D341Med (cell line): ENCODE measurements around the gene MYCBP2.
"Not testable (repeated sequence)": the region's sequence is repeated elsewhere in the genome, so short reads cannot be mapped to it uniquely, and the experiment has no call there.

Experiments
- DNase-seq: peaks from one replicate; pipeline ENCODE4 v3.0.0; 2012; ENCODE audit warnings: low spot score

Gene MYCBP2

DNA sequence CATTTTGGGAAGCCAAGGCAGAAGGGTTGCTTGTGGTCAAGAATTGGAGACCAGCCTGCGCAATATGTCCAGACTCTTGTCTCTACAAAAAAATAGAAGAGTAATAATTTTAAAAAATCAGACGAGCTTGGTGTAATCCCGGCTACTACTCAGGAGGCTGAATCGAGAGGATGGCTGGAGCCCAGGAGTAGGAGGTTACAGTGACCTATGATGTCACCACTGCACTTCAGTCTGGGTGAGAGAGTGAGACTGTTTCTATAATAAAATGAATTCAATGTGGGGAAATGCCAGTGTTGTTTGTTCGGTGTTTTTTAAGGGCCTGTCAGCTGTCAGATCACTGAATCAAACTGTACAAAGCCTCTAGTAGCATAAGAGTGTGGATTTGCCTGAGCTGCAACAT, 298.7 kb downstream of the MYCBP2 start:
- DNase-seq, result no peak

DNA sequence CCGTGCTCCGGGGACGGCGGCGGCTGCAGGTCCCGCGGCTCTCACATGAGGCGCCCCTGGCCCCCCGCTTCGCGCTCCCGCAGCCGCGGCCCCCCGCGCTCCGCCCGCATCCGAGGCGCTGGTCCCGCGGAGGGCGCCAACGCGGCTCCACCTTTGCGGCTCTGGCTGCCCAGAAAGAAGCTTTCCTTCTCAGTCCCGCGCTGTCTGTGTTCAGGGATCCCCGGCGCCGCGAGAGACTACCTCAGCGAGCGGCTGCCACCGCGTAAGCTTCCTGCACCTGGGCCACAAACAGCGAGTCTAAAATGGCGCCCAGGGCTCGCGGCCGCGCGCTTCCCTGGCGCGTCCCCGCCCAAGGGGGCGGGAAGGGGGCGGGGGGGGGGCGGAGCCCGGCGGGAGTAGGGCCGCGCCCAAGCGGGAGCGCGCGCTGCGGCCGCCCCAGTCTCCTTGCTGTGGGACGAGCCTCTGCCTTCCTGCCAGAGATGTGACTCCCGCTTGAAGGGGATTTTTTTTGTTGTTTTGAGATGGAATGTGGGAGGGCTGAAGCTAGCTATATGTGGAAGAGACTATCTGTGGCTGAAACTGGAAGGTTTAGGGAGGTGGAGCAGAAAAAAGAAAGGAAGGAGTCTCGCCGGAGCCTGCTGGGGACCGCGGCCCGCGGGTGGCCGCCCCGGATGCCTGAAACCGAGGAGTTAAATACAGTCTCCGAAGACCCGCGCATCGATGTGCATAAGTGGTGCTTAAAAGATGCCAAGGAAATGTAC, 299.9 kb downstream of the MYCBP2 start, which contains the start of gene FBXL3:
FBXL3 (minus strand) TSS at position 299 of the 761 bp plus-strand sequence. CDS start 5,299 bp downstream, outside the sequence.
- DNase-seq, result peak; percentile 97

DNA sequence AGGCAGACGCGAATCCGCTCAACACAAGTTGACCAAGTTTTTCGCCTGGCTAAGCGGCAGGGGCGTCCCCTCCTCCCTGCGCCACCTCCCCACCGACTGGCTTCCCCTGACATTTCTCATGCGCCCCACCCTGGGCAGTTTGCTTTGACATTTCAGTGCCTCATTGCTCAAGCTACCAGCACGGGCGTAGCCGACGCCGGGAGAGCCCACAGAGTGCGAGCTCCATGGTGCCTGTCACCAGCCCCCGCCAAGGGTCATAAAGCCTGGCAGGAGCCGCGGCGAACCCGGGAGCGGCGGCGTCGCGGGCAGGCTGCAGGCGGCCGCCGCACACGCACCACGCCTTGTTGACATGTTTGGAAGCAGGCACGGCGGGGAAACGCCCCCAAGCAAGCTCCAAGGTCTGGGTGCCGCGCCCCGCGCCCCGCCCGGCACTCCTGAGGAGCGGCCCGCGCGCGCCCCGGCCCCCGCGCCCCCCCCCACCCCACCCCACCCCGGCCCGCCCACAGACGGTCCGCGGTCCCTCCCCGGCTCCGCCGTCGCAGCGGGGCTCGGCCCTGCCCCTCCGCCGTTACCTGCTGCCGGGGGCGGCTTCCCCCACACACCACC, 300.5 kb downstream of the MYCBP2 start:
- peak; percentile 87 for DNase-seq

DNA sequence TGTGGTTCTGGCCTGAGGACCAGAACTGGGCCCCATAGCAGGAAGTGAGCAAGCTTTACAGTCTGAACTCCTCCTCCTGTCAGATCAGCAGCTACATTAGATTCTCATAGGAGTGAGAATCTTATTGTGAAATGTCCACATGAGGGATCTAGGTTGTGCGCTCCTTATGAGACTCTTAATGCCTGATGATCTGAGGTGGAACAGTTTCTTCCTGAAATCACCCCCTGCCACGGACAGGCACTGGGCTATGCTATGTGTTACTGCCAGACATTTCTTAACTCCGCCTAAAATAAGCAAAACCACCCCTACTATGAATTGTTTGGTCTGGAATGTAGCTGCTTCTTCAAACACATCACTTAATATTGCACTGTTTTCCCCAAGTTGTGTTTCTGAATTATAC, 304.6 kb downstream of the MYCBP2 start:
- no peak for DNase-seq

DNA sequence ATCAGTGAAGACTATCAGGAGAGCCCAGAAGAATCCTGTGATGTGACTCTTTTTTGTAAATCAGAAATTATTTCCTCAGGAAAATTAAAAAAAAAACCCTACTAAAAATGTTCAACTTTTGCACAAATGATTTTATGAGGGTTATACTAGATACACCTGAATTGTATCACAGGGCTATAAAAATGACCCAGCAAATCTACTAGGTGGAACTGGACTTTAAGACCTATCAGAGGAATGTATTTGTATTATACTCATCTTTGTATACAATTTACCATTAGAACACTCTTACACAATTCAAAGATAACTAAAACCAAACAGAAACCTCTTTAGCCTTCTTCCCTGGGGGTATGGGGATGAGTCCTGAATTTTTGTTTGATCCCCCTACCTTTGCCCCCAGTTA, 307.1 kb downstream of the MYCBP2 start:
- DNase-seq, result no peak

DNA sequence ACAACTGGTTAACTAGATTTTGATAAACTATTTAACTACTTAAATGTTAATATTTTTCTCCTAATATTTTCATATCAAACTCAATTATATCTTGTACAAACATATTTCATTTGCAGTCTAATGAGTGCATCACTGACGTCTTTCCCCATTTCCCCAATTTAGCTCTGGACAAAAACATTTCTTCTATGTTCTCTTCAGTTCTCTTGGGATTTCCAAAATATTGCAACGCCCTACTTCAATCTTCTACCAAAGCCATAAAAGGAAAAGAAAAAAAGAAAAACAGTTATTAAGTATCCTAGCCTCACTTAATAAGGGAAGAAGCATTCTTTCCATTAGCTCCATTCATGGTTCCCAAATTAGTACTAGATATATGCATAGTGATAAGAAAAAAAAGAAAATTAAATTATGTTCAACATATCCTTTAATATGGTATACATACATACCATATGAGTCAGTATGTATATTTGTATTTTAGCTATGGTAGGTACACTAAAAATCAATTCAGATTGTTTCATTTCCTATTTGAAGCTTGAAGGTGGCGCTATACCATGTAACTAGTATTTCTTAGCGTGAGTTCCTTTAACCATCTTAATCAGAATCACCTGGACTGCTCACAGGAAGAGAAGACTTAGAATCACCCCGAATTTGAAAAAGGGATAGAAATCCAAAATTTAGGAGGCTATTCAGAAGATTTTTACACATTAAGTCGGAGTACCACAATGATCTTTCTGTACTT, 309.8 kb downstream of the MYCBP2 start:
- no peak for DNase-seq

DNA sequence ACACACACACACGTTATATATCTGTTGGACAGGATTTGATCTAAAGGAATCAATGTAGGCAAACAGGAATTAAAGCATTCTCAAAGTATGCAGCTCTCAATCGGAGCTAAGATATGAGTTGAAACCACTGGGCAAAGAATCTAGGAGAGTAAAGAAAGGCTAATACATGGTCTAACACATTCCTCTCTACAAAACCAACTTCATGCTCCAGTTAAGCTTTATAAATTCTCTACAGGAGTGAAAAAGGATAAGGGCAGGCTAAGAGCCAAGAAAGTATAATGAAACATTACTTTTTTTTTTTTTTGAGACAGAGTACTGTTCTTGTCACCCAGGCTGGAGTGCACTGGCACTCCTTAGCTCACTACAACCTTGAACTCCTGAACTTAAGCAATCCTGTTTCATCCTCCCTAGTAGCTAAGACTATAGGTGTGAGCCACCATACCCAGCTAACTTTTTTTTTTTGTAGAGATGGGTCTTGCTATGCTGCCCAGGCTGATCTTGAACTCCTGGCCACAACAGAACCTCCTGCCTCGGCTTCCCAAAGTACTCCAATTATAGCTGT, 310.6 kb downstream of the MYCBP2 start:
- DNase-seq, result no peak

DNA sequence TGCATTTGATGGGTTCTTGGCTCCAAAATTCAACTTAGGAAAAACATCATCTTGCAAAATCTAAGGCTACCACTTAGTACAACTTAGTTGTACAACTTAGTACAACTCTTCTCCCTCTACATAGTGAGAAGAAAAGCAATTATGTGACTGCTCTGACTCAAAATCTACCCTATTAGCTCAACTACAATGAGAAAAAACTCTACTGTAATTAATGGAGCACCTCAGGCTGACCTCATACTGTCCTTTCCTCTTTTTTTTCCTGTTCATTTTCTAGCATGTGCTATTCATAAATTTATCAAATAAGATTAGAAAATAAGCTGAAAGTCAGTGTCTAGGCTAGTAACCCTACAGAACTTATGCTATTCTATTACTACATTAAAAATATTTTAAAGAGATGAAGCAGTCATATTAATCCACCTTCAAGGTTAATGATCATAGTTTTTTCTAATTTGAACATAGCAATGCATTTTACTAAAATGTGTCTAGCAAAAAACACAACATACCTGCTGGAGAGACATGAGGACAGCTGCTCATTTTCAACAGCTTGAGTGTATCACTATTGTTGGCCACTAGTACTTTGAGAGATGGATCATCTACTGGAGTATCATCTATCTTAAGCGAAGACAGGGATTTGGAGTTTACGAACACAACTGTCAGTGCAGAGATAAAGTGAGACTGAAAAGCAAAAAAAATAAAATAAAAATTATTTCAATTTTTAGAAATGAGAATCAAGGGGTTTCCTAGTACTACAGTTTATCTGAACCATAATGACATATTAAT, 311.8 kb downstream of the MYCBP2 start:
- no peak for DNase-seq

DNA sequence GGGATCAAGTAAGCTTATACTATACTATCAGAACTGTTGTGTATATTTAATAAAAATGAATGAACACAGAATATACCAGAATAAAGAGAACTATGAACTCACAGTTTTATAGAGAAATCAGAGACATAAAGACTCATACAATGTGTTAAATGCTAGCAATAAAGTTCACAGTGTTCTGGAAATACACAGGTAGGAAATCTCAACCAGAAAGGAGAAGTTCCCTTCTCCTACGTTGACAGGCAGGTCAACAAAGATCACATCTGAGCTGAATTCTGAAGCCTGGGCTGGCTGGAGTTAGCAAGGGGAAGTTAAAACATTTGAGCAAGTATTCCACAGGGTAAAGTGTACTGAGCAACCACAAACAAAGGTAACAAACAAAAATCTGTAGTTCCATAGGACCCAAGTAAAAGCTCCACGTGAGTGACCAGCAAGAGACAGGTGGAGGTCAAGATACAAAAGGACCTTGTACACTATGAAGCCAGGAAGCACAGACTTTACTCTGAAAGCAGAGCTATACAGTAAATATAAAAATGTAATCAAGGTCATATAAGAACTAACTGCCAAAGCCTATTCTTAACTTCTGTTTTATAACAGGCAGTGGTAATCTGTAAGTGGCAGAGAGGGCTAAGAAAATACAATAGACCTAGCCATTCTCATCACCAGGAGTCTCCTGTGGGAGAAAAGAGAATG, 312.9 kb downstream of the MYCBP2 start:
- no peak for DNase-seq

DNA sequence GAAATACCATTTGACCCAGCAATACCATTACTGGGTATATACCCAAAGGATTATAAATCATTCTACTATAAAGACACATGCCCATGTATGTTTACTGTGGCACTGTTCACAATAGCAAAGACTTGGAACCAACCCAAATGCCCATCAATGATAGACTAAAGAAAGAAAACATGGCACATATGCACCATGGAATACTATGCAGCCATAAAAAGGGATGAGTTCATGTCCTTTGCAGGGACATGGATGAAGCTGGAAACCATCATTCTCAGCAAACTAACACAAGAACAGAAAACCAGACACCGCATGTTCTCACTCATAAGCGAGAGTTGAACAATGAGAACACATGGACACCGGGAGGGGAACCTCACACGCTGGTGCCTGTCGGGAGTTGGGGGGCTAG, 317.2 kb downstream of the MYCBP2 start:
- DNase-seq, result not testable (repeated sequence)

DNA sequence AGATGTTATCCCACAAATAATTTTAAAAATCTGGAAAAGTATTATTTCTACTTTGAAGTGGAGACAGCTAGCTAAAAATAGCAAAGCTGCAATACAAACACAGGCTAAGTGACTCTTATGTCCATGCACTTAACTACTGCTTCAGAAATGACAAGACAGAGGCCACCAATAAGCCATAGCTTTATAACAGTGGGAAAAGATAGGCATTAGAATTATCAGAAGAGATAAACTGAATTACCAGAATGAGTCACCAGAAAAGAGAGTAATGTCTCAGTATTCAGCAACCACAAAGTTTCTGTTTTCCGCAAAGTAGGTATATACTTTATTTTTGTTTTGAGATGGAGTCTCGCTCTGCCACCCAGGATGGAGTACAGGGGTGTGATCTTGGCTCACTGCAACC, 317.9 kb downstream of the MYCBP2 start:
- DNase-seq, result no peak

DNA sequence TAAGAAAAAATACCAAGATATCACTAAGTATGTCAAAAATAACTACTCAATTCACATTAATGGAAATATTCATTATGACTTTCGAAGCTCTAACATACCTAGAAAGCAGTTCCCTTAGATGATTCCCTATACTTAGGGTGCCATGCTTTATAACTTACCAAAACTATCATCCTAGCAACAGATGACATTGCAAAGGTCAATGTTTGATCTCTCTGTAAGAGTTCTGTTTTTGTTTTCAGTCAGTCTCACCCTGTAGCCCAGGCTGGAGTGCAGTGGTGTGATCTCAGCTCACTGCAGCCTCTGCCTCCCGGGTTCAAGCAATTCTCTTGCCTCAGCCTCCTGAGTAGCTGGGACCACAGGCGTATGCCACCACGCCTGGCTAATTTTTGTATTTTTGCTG, 318.6 kb downstream of the MYCBP2 start:
- DNase-seq, result not testable (repeated sequence)

DNA sequence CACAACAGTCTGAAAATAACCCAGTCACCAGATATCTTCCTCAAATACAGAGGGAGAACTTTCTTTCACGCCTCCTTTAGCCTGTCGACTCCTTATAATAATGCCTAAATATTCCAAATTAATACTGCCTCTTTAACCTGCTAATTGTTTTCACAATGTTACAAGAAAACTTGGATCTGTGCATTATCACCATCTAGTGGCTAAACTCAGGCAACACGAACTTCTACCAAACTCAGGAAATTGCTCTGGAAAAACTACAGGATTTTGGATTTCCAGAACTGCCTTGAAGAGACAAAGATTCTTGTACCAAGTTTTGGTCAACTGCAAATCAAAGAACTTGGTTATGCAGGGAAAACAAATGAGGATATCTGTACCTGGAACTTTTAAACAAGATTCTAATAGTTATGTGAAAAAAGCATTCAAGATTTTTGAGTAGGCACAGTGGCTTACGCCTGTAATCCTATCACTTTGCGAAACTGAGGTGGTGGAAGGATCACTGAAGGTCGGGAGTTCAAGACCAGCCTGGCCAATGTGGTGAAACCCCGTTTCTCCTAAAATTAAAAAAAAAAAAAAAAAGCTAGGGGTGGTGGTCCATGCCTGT, 324.2 kb downstream of the MYCBP2 start:
- DNase-seq, result peak; percentile 41

DNA sequence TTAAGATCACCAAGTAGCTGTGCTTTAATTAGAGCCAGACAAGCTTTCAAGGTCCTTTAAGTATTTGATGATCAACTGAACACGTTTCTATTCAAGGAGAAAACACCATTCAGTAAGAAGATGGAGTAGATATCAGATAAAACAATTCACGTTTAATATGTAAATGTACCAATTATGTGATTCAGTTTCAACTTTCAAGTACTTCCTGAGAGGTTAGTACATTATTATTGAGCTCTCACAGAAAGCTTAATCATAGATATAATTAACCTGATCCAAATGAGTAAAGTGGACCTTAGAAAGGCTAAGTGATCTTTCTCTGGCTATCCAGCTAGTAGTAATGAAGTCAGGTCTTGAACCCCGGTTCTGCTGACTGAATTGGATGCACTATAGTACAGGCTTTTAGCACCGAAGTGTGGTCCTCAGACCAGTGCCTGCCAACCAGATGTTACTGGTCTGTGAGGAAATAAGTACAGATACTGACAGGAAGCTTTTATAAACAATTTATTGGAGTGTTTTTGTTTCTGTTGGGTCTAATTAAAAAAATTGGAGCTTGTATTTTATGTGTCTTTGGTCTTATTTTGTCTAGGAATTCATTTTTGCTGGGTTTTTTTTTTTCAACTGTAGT, 324.8 kb downstream of the MYCBP2 start:
- no peak for DNase-seq

DNA sequence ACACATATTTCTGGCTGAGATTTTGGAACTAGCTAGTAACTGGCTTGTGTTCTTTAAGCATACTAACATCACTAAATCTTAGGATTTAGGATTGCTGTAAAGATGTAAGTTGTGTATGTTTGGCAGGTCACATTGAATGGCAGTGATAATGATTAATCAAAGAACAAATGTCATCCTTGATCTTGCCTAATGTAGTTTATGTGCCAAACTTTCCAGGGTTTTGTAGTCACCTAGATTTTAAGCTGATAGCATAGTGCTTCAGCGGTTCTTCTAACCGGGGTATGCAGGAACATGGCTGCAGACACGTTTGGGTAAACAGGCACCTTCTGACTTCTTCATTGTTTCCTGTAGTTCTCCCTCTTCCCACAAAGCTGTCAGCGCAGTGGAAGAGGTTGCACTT, 325.4 kb downstream of the MYCBP2 start:
- DNase-seq, result no peak

DNA sequence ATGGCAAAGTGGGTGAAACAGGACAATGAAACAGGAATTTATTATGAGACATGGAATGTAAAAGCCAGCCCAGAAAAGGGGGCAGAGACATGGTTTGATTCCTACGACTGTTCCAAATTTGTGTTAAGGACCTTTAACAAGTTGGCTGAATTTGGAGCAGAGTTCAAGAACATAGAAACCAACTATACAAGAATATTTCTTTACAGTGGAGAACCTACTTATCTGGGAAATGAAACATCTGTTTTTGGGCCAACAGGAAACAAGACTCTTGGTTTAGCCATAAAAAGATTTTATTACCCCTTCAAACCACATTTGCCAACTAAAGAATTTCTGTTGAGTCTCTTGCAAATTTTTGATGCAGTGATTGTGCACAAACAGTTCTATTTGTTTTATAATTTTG, 326.4 kb downstream of the MYCBP2 start:
- DNase-seq, result no peak
